Measurements from ENCODE around the gene EVI5.

- TF ChIP-seq CTCF (IDR thresholded peaks at IDR 0.05) (no peak), POLR2AphosphoS5 (IDR thresholded peaks at IDR 0.05) (no peak), POLR2A (IDR thresholded peaks at IDR 0.05) (no peak)
These were observed 233.0 kb downstream of the EVI5 start for GRCh38 chr1:92551916-92552315.

Measured in breast epithelium (tissue), 3 donors.